Medulla oblongata (tissue), 1 donor: ENCODE data around the gene ARPIN.
"Not testable (repeated sequence)": the region's sequence is repeated elsewhere in the genome, so short reads cannot be mapped to it uniquely, and the experiment has no call there.

Experiments used
- DNase-seq: peaks from one replicate; pipeline ENCODE4 v3.0.0-alpha.2; 2015; ENCODE audit errors: extremely low spot score

The ARPIN gene

GRCh38 chr15:89912674-89913396 is at the start of gene ARPIN:
ARPIN (minus strand) TSS chr15:89912952; CDS start chr15:89912835, 117 bp downstream.
- DNase-seq = peak; percentile 27

GRCh38 chr15:89958107-89958805 is 45.5 kb upstream of the ARPIN start:
- DNase-seq = no peak

- not testable (repeated sequence) for DNase-seq
These were observed 42.8 kb upstream of the ARPIN start for GRCh38 chr15:89955449-89955998.

- DNase-seq = no peak
These were observed 41.8 kb upstream of the ARPIN start for GRCh38 chr15:89954541-89954940.

- DNase-seq = peak; percentile 33
These were observed 36.0 kb upstream of the ARPIN start for GRCh38 chr15:89948796-89949195.

GRCh38 chr15:89947385-89947784 is 34.6 kb upstream of the ARPIN start:
- no peak for DNase-seq

GRCh38 chr15:89946681-89947299 is 34.0 kb upstream of the ARPIN start:
- no peak for DNase-seq

- not testable (repeated sequence) for DNase-seq
These were observed 31.0 kb upstream of the ARPIN start for GRCh38 chr15:89943721-89944120.

GRCh38 chr15:89939910-89940309 is 27.2 kb upstream of the ARPIN start:
- no peak for DNase-seq

GRCh38 chr15:89939377-89939776 is 26.6 kb upstream of the ARPIN start:
- DNase-seq = not testable (repeated sequence)

- DNase-seq = no peak
These were observed 24.9 kb upstream of the ARPIN start for GRCh38 chr15:89937365-89938350.

GRCh38 chr15:89936786-89937265 is 24.1 kb upstream of the ARPIN start:
- no peak for DNase-seq

- DNase-seq = no peak
These were observed 23.5 kb upstream of the ARPIN start for GRCh38 chr15:89936051-89936785.

- DNase-seq = no peak
These were observed 20.1 kb upstream of the ARPIN start for GRCh38 chr15:89932880-89933279.

- no peak for DNase-seq
These were observed 15.7 kb upstream of the ARPIN start for GRCh38 chr15:89928421-89928820.

GRCh38 chr15:89926158-89926557 is 13.4 kb upstream of the ARPIN start:
- no peak for DNase-seq

- DNase-seq = no peak
These were observed 4.8 kb upstream of the ARPIN start for GRCh38 chr15:89917442-89918101.

GRCh38 chr15:89916660-89917059 is 3.9 kb upstream of the ARPIN start:
- no peak for DNase-seq

GRCh38 chr15:89912145-89912673 is 543 bp downstream of the ARPIN start:
- DNase-seq = peak; percentile 34
